MM.1S (cell line): ENCODE measurements around the gene ALG11.

Experiments used
- DNase-seq: peaks from one replicate; pipeline ENCODE4 v3.0.0-alpha.2; 2015
- H2AFZ ChIP-seq: fragments of 300-600 bp; sonication (generic); 2 replicates; pipeline ENCODE4 v1.6.0; 2016; ENCODE audit warnings: antibody characterized with exemption, low read length
- H3F3A ChIP-seq: fragments of 300-600 bp; sonication (generic); 2 replicates; pipeline ENCODE4 v1.6.1; 2016; ENCODE audit warnings: mild to moderate bottlenecking, antibody characterized with exemption, low read length, moderate library complexity, mixed read lengths; ENCODE audit not compliant: insufficient read depth
- H3K27ac ChIP-seq: fragments of 300-600 bp; sonication (generic); 2 replicates; pipeline ENCODE4 v1.5.1; 2016; ENCODE audit warnings: mild to moderate bottlenecking, low read length
- H3K27me3 ChIP-seq: fragments of 300-600 bp; sonication (generic); replicated peaks from 2 replicates; pipeline ENCODE4 v1.6.0; 2016; ENCODE audit warnings: low read length; ENCODE audit not compliant: insufficient read depth
- H3K36me3 ChIP-seq: fragments of 300-600 bp; sonication (generic); replicated peaks from 2 replicates; pipeline ENCODE4 v1.6.1; 2016; ENCODE audit warnings: mild to moderate bottlenecking, low read length, mixed read lengths; ENCODE audit not compliant: insufficient read depth
- H3K4me1 ChIP-seq: fragments of 300-600 bp; sonication (generic); 2 replicates; pipeline ENCODE4 v1.6.1; 2016; ENCODE audit warnings: low read length, mixed read lengths
- H3K4me2 ChIP-seq: fragments of 300-600 bp; sonication (generic); 2 replicates; pipeline ENCODE4 v1.6.0; 2016; ENCODE audit warnings: low read depth, low read length
- H3K4me3 ChIP-seq: fragments of 300-600 bp; sonication (generic); 2 replicates; pipeline ENCODE4 v1.5.1; 2016; ENCODE audit warnings: low read length, mixed read lengths
- H3K79me2 ChIP-seq: fragments of 300-600 bp; sonication (generic); 2 replicates; pipeline ENCODE4 v1.6.1; 2016; ENCODE audit warnings: mixed run types, low read length, mixed read lengths
- H3K9ac ChIP-seq: fragments of 300-600 bp; sonication (generic); 2 replicates; pipeline ENCODE4 v1.6.1; 2016; ENCODE audit warnings: low read length, mixed read lengths
- H3K9me2 ChIP-seq: fragments of 300-600 bp; sonication (generic); replicated peaks from 2 replicates; pipeline ENCODE4 v1.6.1; 2016; ENCODE audit warnings: mild to moderate bottlenecking, low read length, mixed read lengths; ENCODE audit not compliant: insufficient read depth
- H3K9me3 ChIP-seq: fragments of 300-600 bp; sonication (generic); replicated peaks from 2 replicates; pipeline ENCODE4 v1.6.1; 2016; ENCODE audit warnings: mild to moderate bottlenecking, low read length, mixed read lengths; ENCODE audit not compliant: insufficient read depth
- H4K20me1 ChIP-seq: fragments of 300-600 bp; sonication (generic); 2 replicates; pipeline ENCODE4 v1.6.1; 2016; ENCODE audit warnings: mild to moderate bottlenecking, low read length, moderate library complexity, mixed read lengths; ENCODE audit not compliant: insufficient read depth
- EZH2 ChIP-seq: fragments of 300-600 bp; sonication (generic); optimal IDR thresholded peaks from 2 replicates; pipeline ENCODE3; 2017; ENCODE audit warnings: low read depth, mild to moderate bottlenecking, antibody characterized with exemption, low read length, mixed read lengths
- EZH2phosphoT487 ChIP-seq: fragments of 300-600 bp; sonication (generic); IDR thresholded peaks from 2 replicates; pipeline ENCODE4 v1.6.1; 2018; ENCODE audit warnings: antibody characterized with exemption, low read length
- TF ChIP-seq, protein P1 (sequence below): fragments of 300-600 bp; sonication (generic); IDR thresholded peaks from 2 replicates; pipeline ENCODE4 v1.5.1; 2016; ENCODE audit warnings: antibody characterized with exemption, low read length, mixed read lengths

The ALG11 gene

GRCh38 chr13:51988988-51989618 lies 23.1 kb upstream of the ALG11 start:
- H3K9me2 ChIP-seq = no peaks in the 10 kb centered on the region
- H3K27ac ChIP-seq = no peak overlapping the region
- no peak overlapping the region for H3K9ac ChIP-seq
- H3K36me3 ChIP-seq = no peaks in the 10 kb centered on the region
- no peaks in the 10 kb centered on the region for H3K4me1 ChIP-seq
- no peaks in the 10 kb centered on the region for H3K79me2 ChIP-seq
- no peak overlapping the region for H2AFZ ChIP-seq
- no peaks in the 10 kb centered on the region for H4K20me1 ChIP-seq
- H3F3A ChIP-seq = no peaks in the 10 kb centered on the region
- no peaks in the 10 kb centered on the region for H3K9me3 ChIP-seq
- DNase-seq = no peak
- TF ChIP-seq EZH2phosphoT487 = no peak
- TF ChIP-seq, protein P1, sequence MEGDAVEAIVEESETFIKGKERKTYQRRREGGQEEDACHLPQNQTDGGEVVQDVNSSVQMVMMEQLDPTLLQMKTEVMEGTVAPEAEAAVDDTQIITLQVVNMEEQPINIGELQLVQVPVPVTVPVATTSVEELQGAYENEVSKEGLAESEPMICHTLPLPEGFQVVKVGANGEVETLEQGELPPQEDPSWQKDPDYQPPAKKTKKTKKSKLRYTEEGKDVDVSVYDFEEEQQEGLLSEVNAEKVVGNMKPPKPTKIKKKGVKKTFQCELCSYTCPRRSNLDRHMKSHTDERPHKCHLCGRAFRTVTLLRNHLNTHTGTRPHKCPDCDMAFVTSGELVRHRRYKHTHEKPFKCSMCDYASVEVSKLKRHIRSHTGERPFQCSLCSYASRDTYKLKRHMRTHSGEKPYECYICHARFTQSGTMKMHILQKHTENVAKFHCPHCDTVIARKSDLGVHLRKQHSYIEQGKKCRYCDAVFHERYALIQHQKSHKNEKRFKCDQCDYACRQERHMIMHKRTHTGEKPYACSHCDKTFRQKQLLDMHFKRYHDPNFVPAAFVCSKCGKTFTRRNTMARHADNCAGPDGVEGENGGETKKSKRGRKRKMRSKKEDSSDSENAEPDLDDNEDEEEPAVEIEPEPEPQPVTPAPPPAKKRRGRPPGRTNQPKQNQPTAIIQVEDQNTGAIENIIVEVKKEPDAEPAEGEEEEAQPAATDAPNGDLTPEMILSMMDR = no peak
- TF ChIP-seq EZH2 = no peak
- H3K4me2 ChIP-seq = no peak overlapping the region
- H3K4me3 ChIP-seq = no peak overlapping the region
- H3K27me3 ChIP-seq = no peaks in the 10 kb centered on the region

GRCh38 chr13:51993713-51994112 lies 18.5 kb upstream of the ALG11 start:
- Histone ChIP-seq H3K27me3 (no peaks in the 10 kb centered on the region), H4K20me1 (no peaks in the 10 kb centered on the region), H3K9me2 (no peaks in the 10 kb centered on the region), H3K4me3 (no peak overlapping the region), H3K4me1 (no peaks in the 10 kb centered on the region), H3F3A (no peaks in the 10 kb centered on the region), H3K27ac (no peak overlapping the region), H3K9me3 (no peaks in the 10 kb centered on the region), H3K9ac (no peak overlapping the region), H3K4me2 (no peak overlapping the region), H2AFZ (no peak overlapping the region), H3K79me2 (no peaks in the 10 kb centered on the region), H3K36me3 (no peaks in the 10 kb centered on the region)
- TF ChIP-seq, protein P1 = no peak
- no peak for TF ChIP-seq EZH2
- TF ChIP-seq EZH2phosphoT487 = no peak
- DNase-seq = no peak

GRCh38 chr13:51995677-51996551 lies 16.3 kb upstream of the ALG11 start:
- no peak overlapping the region for H2AFZ ChIP-seq
- no peaks in the 10 kb centered on the region for H3K9me2 ChIP-seq
- H3K79me2 ChIP-seq = no peaks in the 10 kb centered on the region
- H3F3A ChIP-seq = no peaks in the 10 kb centered on the region
- no peaks in the 10 kb centered on the region for H3K27me3 ChIP-seq
- H3K4me2 ChIP-seq = no peak overlapping the region
- no peak overlapping the region for H3K9ac ChIP-seq
- no peak overlapping the region for H3K27ac ChIP-seq
- no peak overlapping the region for H3K4me3 ChIP-seq
- no peaks in the 10 kb centered on the region for H3K36me3 ChIP-seq
- H3K9me3 ChIP-seq = no peaks in the 10 kb centered on the region
- no peak for DNase-seq
- TF ChIP-seq, protein P1 = no peak
- no peak for TF ChIP-seq EZH2
- TF ChIP-seq EZH2phosphoT487 = no peak
- no peaks in the 10 kb centered on the region for H3K4me1 ChIP-seq
- H4K20me1 ChIP-seq = no peaks in the 10 kb centered on the region
